COLO668 (cell line): ENCODE measurements around the gene ETFB.

Experiments
- DNase-seq: peaks from one replicate; lab custom pipeline; 2025; ENCODE audit not compliant: unreplicated experiment; lab: John Stamatoyannopoulos, UW

ETFB gene

GRCh38 chr19:51296336-51297093 is 69.7 kb downstream of the ETFB start:
- no peak for DNase-seq

GRCh38 chr19:51295382-51296126 is 70.6 kb downstream of the ETFB start:
- no peak for DNase-seq
